ENCODE measurements around the gene CACNB1.

The CACNB1 gene

DNA sequence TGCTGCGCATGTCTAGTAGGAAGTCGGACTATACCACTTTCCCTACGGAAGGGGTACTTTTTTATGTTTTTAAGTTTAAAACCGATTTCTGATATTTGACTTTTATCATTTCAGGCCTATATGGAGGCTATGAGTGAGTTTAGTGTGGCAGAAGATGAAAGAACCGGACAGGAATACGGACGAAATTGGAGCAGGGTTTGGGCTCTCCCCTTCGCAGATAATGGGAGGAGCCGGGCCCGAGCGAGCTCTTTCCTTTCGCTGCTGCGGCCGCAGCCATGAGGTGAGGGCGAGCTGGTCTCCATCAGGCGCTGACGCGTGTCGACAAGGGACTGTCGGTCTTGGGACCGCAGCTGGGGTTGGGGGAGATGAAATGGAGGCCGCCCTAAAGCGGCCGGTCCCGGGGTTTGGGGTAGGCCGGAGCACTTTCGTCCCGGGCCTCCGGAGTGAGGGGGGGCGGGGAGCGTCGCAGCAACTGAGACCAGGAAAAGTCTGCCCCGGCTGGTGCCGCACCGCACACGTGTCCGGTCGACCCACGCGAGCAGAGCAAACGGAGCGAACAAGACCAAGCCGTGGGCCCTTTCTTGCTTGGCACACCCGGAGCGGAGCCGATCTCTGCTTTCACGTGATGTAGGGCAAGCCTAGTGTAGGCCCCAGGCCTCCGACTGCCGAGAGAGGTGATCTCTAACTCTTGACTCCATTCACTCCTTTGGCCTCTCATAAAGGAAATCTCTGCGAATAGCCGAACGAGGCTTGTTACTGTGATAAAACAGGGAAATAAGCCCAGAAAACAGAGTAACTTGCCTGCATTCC, 2.8 kb upstream of the CACNB1 start, which contains the start of gene RPL19:
RPL19 (plus strand) TSS at position 214 of the 810 bp plus-strand sequence; CDS start at position 276, 62 bp downstream.
- DNase-seq = peak; percentile 81 to 84

DNA sequence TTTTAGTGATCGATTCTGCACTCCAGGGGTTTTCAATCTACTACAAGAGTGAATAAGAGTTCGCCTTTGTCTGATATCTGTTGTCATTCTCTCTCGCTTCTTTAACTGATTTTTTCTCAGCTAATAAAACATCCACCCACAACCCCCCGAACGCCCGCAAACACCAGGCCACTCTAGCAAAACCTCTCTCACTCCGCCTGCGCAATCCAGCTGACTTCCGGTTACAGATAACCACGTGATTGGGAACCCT, 2.3 kb upstream of the CACNB1 start:
- DNase-seq = peak; percentile 88 to 91

DNA sequence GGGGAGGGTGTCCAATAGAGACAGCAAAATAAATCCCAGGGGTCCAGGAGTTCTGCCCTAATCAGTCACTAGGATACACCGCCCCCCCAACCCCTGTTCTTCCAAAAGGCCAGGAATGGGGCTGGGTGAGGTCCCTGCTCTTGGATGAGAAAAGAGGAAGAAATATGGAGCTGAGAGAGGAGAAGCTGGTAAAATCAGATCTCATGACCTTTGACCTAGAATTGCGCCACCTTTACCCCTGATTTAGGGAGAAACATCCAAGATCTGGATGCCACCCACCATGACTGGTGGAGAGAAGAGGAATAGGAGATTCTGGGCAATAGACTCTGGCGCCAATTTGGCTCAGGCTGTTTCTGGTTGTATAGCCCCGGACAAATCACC, 707 bp upstream of the CACNB1 start:
- DNase-seq = no peak

DNA sequence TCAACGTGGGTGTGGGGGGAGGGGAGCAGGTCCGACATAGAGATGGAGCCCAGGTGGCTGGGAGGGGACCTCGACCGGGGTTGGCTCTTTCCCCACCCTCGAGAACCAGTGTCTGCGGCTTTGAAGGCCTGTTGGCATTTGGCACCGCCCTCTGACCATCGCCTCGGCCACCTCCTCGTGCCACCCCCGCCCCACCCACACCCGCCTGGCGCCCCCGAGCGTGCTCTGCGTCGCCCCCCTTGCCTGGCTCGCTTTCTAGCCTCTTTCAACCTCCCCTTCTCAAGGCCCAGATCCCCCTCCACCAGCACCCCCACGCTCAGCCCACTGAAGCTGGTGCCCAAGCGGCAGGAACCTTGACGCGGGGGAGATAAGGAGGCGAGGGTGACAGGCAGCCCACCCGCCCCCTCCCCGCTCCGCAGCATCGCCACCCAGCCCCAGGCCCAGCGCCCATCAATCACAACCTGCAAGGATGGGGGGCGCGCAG, 619 bp downstream of the CACNB1 start:
- peak; percentile 25 to 35 for DNase-seq

DNA sequence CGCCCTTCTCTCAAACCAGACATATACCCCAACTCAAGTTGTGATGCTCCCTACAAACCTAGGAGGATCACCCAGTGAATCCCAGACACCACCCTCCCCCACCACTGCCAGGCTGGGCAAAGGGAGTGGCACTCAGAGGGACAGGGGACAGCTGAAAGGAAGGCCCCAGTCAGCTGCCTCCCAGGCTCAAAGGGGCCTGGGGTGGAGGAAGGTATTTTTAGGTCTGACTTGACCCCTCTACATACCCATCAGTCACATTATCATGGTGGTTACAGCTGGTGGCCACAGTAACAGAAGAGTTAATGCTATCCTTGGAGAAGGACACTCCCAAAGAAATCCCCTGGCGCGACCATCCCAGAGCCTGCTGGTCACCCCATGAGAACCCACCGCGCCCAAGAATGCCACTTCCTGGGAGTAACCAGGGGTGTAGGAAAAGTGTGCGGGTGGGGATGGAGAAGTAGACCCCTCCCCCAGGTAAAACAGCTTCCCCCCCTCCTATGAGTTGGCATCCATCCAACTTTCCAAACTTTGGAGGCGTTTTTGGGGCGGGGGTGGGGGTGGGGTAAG, 1.1 kb downstream of the CACNB1 start:
- DNase-seq = no peak

DNA sequence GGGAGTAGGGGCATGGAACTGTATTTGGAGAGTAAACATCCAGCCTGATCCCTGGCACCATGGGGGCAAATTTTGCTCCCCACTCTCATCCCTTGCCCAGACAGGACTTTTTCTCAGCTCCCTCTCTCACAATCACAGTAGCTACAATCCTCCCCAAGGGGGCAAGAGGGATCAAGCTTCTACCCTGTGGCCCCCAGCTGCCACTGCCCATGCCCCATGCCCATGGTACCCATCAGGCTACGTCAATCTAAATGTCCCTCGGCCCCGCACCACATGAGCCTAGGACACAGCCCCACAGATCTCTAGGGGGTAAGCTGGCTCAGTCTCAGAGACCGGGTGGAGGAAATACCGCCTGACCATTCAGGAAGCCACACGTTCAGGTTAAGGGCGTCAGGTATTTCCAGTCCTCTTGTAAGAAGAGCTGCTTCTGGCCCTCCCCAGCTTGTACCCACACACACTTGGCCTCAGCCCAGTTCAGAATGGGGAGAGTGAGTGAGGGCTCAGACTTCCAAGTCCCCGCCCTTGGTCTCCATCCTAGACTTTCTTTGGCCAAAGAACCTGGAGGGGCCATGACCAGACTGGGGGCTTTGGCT, 1.8 kb downstream of the CACNB1 start:
- DNase-seq = no peak

DNA sequence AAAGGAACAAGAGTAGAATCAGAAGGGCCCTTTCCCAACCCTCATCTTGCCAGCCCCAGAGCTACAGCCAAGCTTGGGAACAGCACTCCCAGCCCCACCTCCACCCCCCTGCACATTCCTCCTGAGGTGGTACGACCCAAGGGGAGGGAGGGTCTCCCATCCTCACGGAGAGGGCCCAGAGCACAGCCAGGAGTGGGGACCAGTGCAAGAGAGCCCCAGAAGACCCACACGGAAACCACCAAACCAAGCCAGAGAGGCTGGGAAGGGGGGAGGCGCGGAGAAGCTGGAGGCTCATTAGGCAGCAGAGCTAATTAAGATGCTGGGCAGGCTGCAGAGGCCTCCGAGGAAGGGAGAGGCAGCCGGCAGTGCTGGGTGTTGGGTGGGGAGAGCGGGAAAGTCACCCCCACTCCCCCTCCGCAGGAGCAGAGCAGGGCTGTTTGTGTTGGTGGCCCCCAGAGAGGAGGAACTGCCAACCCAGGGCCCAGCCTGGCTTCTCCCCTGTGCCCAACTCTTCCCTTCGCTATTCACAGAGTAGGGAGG, 2.4 kb downstream of the CACNB1 start:
- DNase-seq = no peak

DNA sequence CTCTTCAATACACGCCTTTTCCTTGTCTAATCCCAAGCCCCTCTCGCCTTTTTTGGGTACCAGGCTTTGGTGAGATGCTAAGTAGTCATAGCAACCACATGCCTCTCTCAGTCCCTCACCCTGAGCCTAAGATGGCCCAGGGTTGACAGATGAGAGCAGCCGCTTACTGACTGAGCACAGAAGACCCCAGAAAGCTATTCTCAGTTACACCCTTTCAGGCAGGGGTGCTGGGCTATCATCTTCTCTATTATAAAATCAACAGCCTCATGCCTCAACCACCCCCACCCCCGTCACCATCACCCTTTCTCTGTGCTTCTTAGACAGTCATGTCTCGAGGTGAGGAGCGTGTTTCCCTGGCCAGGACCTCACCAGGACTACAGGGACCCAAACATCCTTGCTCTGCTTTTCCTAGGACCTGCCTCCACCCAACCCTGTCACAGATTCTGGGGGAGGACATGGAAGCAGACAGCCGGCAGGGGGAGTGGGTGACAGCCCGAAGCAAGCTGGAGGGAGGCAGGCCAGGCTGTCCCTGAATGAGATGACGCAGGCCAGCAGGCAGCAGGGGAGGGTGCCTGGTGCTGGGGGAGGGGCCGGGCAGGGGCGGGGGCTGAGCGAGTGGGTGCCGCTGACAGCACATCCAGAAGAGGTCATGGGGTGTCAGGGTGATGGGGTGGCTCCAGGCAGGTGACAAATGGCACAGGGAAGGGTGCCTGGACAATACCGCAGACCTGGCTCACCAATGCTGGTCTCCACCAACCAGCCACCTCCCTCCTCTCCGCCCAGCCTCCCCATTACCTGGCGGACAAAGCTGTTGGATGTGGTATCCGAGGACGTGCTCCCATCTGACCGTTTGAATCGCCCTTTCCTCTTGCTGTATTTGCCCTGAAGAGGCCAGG, 3.1 kb downstream of the CACNB1 start:
- no peak for DNase-seq

DNA sequence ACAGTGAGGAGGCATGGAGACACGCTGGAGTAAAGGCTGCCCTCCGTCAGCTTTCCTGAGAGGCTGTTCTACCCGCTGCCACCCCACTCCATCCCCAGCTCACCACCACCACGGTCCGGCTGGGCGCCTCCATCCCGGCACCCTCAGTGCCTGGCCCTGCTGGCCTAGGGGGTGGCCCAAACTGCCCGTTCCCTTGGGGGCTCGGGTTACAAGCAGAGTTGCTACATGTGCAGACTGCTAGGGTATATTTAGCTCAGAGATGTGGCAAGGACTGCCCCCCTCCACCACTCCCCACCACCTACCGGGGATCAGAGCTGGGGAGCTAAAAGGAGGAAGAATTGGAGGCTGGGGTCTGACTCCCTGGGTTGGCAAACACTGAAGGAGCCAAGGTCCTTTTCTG, 4.1 kb downstream of the CACNB1 start:
- no peak for DNase-seq

DNA sequence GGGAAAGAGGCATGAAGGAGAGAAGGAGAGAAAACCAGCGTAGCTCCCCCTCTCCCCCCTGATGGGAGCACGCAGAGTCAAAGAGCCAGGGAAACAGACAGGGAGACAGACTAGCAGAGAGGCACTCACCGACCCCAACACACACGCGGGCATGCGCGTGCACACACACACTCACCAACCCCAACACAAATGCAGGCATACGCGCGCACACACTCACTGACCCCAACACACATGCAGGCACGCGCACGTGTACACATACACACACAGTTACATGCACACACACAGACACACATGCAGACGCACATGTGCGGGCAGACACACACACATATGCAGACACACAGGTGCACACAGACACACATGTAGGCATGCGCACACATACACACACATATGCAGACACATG, 4.6 kb downstream of the CACNB1 start:
- DNase-seq = no peak

DNA sequence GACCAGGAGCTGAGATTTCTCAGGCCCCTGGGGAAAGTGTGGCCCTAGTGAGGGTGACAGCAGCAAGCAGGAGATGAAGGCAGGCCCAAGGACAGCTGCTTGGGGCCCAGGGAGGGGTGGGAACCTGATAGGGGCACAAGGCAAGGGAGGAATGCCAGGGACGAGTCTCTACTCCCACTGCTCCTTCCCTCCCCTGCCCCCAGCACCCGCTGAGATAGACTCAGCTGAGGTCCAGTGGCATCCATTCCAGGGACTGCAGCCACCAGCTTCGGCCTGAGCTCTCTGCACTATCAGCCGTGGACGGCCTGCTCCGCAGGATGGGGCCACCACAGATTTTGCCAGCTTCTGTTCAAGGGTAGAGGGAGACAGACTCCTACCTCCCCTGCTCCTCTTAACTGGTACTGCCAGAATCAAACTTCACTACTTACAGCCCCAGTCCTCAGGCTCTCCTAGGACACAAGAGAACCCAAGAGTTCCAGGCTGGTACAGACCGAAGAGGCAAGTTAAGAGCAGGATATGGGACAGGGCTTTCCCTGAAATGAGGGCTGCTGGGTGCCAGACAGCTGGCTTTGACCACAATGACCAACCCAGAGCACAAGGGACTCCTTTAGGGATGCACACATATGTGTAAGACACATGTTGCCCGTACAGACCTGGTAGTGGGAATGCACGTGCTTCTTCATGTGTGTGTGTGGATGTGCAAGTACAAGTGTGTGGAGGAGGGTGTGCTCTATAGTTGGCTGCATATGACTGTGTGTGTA, 5.5 kb downstream of the CACNB1 start:
- DNase-seq = no peak

DNA sequence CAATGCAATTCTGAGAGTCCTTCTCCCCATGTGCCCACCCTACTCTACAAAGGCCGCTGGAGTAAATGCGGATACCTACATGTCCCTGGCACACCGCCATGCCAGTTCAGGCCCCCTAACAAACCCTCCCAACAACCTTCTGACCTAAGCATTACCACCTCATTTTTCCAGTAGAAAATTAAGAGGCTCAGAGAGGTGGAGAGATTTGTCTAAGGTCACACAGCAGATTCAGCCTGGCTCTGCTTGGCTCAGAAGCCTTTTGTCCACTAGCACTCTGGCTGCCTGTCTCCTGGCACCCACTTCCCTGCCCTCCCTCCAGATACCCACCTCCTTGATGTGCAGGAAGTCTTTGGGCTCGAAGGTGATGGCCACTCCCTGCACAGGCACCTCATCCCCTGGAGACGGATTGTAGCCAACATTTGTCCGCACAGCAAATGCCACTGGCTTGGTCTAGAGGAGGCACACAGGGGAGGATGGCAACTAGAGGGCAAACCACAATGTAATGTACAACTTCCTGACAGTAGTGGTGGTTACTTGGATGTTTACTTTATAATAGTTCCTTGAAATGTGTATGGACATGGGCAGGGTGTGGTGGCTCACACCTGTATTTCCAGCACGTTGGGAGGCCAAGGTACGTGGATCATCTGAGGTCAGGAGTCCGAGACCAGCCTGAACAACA, 10.2 kb downstream of the CACNB1 start:
- no peak for DNase-seq

DNA sequence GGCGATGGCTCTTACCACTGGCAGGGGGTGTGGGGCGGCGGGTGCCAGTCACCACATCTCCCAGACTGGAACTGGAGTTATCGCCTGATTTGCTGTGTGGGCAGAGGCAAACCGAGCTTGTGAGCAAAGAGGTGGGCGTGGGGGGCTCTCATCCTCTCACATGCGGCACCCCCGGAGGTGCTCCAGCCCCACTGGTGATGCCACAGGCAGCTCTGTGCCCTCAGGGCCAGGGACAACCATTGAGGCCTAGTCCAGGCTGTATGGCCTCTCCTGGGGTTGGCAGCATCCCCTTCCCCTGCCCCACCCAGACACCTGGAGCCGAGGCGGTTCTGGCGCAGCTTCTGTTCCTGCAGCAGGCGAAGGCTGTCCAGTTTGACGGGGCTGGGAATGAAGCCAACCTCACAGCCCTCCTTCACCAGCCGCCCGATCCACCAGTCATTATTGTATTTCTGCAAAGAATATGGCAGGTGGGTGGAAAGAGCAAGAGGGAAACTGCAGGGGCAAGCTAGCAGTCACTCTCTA, 10.9 kb downstream of the CACNB1 start:
- no peak for DNase-seq

DNA sequence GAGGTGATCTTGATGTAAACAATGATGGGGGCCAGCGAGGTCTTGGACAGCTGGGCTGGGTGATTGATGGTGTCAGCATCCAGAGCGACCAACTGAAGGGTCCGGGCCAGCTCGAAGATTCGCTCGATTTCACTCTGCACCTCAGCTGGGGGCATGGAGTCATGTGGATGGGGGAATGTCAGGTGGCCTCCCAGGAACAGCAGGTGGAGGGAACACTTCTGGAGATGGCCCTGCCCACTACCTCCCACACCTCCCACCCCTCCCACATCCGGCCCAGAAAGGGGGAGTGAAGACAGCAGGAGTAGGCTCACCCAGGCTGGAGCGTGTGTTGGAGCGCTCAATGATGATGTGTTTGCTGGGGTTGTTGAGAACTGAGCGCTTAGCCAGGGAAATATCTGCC, 13.7 kb downstream of the CACNB1 start:
- DNase-seq = no peak

DNA sequence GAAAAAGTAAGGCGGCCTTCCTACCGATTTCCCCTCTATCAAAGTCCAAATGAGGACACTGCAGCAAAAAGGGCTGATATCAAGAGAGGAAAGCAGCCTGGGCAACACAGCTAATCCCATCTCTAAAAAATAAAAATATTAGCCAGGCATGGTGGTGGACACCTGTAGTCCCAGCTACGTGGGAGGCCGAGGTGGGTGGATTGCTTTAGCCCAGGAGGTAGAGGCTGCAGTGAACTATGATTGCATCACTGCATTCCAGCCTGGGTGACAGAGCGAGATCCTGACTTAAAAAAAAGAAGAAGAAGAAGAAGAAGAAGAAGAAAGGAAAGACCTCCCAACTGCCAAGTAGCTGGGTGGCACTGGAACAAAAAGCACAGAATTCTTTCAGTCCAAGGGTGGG, 14.4 kb downstream of the CACNB1 start:
- DNase-seq = no peak

DNA sequence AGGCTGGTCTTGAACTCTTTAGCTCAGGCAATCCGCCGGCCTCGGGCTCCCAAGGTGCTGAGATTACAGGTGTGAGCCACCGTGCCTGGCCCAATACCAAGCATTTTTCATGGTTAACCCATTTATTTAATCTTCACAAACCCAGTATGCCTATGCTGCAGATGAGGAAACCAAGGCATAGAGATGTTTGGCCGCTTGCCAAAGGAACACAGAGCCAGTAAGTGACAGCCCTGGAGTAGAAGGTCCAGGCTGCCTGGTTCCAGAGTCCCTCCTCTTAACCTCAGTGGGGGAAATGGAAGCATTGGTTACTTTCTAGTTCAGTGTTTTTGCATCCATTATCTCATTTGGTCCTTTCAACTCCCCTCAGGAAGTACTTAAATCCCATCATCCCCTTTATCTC, 16.2 kb downstream of the CACNB1 start:
- DNase-seq = no peak

DNA sequence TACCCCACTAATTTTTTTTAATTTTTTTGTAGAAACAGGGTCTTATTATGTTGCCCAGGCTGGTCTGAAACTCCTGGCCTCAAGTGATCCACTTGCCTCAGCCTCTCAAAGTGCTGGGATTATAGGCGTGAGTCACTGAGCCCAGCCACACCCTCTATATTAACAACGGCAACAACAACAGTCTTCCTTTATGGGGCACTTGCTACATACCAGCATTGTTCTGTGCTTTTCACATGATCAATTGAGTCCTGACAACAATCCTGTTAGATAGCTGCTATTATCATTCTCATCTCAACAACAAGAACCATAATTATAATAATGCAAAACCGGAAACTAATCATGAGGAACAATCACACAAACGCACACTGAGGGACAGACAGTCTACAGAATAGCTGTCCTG, 18.9 kb downstream of the CACNB1 start:
- DNase-seq = no peak

DNA sequence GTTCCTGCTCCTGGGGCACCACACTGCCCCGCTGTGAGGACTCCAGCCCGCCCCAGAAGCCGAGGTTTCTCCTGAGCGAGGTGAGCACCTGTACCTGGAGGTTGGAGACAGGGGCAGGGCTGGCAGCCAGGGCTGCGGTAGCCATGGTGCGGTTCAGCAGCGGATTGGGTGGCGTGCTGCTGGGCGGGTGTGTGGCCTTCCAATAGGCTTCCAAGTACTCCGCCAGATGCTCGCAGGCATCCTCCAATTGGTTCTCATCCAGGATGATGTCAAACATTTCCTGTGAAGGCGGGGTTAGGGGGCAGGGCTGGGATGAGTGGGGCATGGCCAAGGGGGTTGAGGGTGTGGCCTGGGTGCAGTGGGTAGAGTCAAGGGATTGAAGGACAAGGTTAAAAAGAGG, 20.2 kb downstream of the CACNB1 start:
- no peak for DNase-seq

DNA sequence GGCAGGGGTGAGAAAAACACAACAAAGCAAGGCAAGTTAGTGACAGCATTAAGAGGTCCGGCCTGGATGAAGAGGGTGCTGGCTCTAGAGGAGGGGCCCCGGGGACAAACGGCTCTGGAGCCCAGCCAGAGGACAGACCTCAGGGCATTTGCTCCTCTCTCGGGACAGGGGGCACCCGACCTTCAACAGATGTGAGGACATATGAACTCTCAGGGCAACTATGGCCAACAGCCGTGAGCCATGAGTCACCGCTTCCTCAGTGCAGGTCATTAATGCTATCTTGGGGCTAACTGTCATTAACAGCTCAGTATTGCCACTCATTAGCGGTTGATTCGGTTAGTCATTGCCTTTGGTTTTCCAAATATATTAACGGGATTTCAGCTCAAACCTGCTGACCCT, 21.8 kb downstream of the CACNB1 start:
- no peak for DNase-seq

DNA sequence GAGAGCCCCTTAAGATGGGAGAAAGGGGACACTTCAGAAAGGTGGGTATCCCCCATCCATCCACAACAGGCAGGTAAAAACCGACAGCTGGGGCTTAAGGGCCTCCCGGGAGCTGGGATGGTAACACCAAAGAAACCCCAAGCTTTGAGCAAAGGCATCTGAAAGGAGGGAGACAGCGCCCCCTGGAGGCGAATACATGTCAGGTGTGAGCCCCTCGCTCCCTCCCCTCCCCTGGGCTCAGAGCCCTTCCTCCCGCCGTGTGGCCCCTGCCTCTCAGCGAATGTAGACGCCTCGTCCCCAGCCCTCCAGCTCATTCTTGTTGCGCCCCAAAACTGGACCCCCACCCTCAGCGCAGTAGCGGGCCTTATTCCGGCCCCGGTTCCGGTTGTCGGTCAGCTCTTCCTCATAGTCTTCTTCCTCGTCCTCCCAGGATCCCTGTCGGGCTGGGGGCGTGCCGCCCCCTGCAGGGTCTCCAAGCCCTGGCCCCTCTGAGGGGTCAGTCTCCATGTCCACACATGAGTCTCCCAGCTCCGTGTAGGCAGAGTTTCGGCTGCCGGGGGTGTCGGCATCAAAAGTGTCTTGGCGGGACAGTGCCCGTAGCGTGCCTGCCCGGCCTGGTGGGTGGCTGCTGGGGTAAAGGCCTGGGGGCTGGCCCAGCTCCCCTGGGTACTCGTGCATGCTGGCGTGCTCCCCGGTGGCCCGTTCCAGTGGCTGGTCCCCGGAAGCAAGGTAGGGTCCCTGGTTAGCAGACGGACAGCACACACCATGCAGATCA, 22.4 kb downstream of the CACNB1 start:
- peak; percentile 77 to 81 for DNase-seq

Measured in activated CD4-positive, alpha-beta T cell treated with anti-CD3 and anti-CD28 coated beads for 4 hours (primary cell).